ENCODE measurements around the gene BTNL2.

- no peak for TF ChIP-seq CTCF (IDR thresholded peaks at IDR 0.05; ENCODE audit: low read depth, low read length)
- TF ChIP-seq POLR2A (IDR thresholded peaks at IDR 0.05; ENCODE audit: extremely low read depth, insufficient read length) = no peak
- TF ChIP-seq, protein P1, sequence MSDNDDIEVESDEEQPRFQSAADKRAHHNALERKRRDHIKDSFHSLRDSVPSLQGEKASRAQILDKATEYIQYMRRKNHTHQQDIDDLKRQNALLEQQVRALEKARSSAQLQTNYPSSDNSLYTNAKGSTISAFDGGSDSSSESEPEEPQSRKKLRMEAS (IDR thresholded peaks at IDR 0.05; ENCODE audit: low read depth, low read length) = no peak
Observed at GRCh38 chr6:32375739-32376529, 31.0 kb downstream of the BTNL2 start.
